GM18519 (cell line): ENCODE data around the gene RAI14.
"Not testable (repeated sequence)": the region's sequence is repeated elsewhere in the genome, so short reads cannot be mapped to it uniquely, and the experiment has no call there.

Experiments used
- ATAC-seq: cut with Tn5 transposase; IDR thresholded peaks from one replicate; pipeline ENCODE4 v1.9.1; 2021; ENCODE audit warnings: mild to moderate bottlenecking, moderate library complexity; ENCODE audit not compliant: unreplicated experiment, low FRiP score

Gene RAI14

DNA sequence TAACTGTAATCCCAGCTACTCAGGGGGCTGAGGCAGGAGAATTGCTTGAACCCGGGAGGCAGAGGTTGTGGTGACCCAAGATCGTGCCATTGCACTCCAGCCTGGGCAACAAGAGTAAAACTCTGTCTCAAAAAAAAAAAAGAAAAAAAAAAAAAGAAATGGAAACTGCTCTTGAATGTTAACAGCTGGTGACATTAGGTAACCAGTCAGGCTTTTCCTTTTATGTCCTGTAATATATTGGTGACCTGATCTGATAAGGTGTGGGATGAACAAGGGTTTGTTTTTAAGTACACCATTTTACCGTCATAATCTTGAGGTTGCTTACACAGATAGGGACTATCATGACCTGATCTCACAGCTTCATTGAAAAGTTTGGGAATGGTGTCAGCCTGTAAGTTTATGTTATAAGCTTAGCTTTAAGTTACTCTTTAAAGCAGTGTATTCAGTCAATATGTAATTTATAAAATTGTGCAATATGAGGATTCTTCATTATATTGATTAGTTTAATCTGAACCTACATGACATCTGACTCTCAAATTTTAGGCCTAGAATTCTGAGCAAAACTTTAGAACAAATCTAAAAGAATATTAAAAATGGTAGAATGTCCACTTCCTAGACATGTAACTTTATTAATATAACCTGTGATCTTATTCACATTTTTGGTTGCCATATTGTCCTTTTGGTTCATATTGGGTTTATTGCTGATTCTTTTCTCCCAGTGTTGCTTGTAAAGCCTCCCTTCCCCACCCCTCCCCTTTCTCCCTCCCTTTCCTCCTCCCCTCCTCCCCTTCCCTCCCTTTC is 41.4 kb downstream of the RAI14 start:
- ATAC-seq, result no peak

DNA sequence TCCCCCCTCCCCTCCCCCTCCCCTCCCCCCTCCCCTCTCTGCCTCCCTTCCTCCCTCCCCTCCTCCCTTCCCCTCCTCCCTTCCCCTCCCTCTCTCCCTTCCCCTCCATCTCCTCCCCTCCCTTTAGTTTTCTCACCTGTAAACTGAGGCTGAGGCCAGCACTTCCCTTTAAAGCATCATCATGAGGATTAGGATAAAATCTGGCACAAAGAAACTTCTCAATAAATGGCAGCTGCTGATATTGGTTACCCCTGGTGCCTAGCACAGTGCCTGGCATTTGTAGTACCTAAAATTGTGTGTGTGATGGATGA is 41.9 kb downstream of the RAI14 start:
- no peak for ATAC-seq

DNA sequence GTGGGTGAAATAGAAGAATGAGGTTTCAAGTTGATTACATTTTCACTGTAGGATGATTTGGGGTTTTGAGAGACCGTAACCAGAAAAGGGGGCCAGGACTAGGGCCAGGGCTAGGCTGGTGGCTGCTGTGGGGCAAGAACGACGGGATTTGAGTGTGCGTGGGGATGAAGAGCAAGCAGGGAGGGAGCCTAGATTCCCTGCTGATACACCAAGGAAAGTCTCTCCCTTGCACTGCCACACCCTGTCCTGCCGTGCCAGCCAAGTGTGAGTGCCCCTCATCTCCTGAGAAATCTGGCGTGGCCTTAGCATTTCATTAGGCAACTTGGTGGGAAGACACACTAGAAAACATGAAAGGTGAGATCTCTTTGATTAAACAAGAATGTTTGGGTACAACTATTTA is 42.6 kb downstream of the RAI14 start:
- ATAC-seq, result no peak

- ATAC-seq, result no peak
Measured at GRCh38 chr5:34699155-34700077, 43.3 kb downstream of the RAI14 start.

- ATAC-seq, result no peak
Measured at GRCh38 chr5:34700078-34700452, 43.9 kb downstream of the RAI14 start.

DNA sequence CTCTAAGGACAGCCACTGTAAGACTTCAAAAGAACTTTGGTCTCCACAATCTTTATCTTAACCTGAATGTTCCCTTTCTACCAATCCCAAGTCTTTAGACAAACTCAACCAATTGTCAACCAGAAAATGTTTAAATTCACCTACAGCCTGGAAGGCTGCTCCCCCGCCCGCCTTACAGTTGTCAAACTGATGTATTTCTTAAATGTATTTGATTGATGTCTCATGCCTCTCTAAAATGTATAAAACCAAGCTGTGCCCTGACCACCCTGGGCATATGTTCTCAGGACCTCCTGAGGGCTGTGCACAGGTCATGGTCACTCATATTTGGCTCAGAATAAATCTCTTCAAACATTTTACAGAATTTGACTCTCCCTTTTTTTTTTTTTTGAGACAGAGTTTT is 45.3 kb downstream of the RAI14 start:
- not testable (repeated sequence) for ATAC-seq

DNA sequence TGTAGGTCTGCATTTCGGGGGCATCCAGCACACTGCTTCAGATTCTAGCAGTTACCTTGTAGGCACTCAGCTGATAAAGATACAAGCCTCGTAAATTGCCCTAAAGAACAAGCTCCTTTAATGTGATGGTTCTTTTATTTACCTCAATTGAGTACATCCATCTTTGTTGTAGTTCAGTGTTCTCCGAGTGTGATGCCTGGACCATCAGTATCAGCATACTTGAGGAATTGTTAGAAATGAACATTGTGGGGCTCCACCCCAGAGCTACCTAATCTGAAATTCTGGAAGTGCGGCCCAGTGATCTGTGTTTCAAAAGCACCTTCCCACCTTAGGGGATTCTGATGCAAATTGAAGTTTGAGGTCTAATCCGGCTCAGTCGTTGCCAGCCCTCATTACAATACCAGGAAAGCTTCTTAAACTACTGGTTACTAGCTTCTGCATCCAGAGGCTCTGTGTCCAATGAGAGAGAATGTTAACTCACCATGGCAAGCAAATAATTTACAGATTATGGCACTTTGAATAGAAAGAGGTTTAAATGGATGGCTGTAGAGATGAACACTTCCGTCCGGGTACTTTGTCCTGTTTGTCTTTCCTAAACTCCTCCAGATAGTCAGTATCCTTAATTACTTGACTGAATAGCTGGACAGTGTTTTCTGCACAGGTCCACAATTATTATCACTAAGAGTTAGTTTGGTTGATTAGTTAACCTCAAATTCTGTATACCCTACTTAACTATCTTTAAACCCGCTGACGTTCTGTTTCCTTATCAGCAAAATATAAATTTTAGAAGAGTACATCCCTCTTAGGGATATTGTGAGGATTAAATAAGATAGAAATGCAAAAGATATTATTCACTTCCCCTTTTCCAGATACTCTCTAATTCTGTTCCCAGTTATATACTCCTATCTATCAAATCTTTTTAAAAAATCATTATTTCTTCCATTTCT is 47.9 kb downstream of the RAI14 start:
- no peak for ATAC-seq

- ATAC-seq, result no peak
Measured at GRCh38 chr5:34706084-34706483, 50.0 kb downstream of the RAI14 start.

DNA sequence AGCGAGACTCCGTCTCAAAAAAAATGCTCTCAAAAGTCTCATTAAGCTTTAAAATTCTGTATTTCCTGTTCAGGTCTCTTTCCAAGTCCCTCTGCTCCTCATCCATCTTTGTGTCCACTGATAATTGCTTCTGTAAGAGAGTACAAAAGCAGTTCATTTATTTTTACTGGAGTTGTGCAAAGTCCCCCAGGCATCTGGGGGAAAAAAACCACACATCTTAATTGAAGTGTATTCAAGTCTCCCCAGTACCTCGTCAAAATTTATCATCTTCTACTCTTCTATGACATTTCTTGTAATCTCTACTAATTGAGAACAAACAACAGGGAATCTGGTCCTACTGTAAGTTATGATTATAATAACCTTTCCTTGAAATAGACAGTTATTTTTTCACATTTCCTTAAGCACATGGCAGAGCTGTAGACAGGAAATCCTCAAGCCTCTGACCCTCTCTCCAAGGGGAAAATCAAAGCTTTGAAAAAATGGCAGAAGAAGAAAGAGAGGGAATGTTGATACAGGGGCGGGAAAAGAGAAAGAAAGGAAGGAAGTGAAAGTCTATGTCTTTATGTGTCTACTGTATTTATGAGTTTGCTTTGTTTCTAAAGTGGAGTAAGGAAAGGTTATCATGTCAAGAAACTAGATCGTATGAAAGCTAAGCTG is 51.5 kb downstream of the RAI14 start:
- ATAC-seq, result no peak

DNA sequence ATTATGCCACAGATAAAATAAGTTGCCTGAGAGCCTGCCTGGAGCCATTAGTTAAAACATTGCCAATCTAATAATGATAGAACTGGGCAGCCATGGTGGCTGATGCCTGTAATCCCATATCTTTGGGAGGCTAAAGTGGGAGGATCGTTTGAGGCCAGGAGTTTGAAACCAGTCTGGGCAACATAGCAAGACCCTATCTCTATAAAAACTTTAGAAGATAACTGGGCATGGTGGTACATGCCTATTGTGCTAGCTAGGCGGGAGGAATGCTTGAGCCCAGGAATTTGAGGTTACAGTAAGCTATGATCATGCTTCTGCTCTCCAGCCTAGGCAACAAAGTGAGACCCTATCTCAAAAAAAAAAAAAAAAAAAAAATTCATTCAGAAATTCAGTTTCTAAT is 52.6 kb downstream of the RAI14 start:
- no peak for ATAC-seq

DNA sequence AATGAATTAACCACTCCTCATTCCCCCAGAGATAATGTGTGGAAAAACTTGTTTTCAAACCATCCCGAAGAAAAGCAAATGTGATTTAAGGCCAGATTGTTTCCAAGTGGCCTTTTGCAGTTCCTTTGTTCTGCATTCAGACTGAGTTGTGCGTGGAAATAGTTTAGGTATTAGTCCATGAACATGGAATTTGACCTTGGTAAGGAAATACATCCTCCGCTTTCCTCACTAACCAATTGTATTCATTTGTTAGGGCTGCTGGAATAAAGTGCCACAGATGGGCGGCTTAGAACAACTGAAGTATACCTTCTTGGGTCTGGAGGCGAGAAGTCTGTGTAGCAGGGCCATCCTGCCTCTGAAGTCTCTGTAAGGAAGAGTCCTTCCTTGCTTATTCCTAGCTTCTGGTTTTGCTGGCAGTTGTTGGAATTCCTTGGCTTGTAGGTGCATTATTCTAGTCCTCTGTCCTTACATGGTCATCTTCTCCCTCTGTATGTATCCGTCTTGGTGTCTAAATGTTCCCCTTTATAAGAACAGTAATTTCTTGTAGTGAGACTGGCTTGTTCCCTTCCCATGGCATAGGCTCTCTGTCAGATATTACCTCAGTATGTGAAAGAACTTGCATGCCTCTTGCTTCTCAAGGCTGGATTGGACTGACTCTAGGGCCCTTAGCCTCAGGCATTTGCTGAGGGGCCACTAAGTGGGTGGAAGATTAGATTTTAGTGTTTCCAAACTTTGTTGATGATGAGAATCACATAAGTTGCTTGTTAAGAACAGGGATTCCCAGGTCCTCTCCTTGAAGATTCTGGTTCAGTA is 53.9 kb downstream of the RAI14 start:
- no peak for ATAC-seq

- ATAC-seq, result no peak
Measured at GRCh38 chr5:34712565-34712964, 56.4 kb downstream of the RAI14 start.

GRCh38 chr5:34715711-34716110 is 59.6 kb downstream of the RAI14 start:
- ATAC-seq, result no peak

GRCh38 chr5:34716986-34717385 is 60.9 kb downstream of the RAI14 start:
- ATAC-seq, result no peak

GRCh38 chr5:34717426-34718327 is 61.5 kb downstream of the RAI14 start:
- no peak for ATAC-seq

DNA sequence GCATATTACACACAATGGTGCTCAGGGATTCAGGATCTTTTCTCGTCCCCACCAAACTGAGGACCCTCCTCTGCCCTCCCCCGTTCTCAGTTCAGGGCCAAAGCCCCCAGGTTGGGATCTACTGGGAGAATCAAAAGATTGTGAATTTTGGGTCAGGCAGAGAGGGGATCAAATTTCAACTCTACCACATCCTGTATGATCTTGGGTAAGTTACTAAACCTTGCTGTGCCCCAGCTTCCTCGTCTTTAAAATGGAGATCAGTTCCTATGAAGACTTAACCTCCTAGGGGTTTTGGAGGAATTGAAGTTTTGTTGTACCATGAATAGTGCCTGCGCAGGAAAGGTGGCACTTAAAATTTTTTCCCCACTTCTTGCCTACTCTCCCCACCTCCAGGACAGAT is 62.4 kb downstream of the RAI14 start:
- no peak for ATAC-seq

DNA sequence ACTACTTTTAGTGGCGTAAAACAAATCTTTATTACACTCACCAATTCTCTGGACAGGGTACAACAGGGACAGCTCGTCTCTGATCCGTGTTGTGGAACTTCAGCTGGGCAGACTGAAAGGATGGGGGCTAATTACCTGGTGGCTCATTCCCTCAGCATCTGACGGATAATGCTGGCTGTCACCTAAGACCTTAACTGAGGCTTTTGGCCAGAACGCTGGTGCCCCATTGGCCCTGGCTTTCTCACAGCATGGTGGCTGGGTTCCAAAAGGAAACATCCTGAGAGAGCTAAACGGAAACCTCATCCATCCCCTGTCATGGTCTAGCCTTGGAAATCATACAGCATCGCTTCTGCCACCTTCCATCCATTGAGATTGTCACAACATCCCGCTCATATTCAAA is 62.9 kb downstream of the RAI14 start:
- no peak for ATAC-seq

DNA sequence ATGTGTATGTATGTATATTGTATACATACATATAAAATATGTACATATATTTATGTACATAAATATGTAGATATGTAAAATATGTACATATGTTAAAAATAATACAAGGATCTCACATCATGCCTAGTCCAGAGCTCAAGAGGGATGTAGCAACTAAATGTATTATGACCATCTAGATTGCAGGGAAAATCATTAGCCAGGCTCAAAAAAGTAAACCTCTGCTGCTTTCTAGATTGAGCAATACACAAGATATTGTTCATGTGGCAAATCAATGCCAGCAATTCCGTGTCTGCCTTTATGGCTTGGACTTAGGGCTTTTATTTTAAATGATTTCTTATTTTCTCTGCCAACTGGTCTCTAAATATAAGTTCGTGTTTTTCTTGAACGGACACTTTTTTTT is 65.2 kb downstream of the RAI14 start:
- ATAC-seq, result no peak
